Loucy (cell line): ENCODE measurements around the gene RIPOR3.

Source experiments
- H2AFZ ChIP-seq: fragments of 200-600 bp; sonication (generic); 2 replicates; pipeline ENCODE4 v1.6.0; 2016; ENCODE audit warnings: antibody characterized with exemption, mild to moderate bottlenecking, low read length, moderate library complexity
- H3F3A ChIP-seq: fragments of 200-600 bp; 2 replicates; pipeline ENCODE4 v1.6.0; 2016; ENCODE audit warnings: antibody characterized with exemption, low read depth, mild to moderate bottlenecking
- H3K27me3 ChIP-seq: fragments of 200-600 bp; sonication (generic); 2 replicates; pipeline ENCODE4 v1.6.1; 2014; ENCODE audit warnings: low read length, mild to moderate bottlenecking; ENCODE audit not compliant: insufficient read depth, poor library complexity, severe bottlenecking
- H3K36me3 ChIP-seq: fragments of 200-600 bp; sonication (generic); 2 replicates; pipeline ENCODE4 v1.6.1; 2016; ENCODE audit warnings: low read length; ENCODE audit not compliant: insufficient read depth
- H3K4me1 ChIP-seq: fragments of 200-600 bp; sonication (generic); 2 replicates; pipeline ENCODE4 v1.5.1; 2014; ENCODE audit warnings: low read length, mild to moderate bottlenecking; ENCODE audit not compliant: insufficient read depth, poor library complexity, severe bottlenecking
- H3K4me2 ChIP-seq: fragments of 200-600 bp; sonication (generic); 2 replicates; pipeline ENCODE4 v1.6.0; 2014; ENCODE audit warnings: antibody characterized with exemption, low read length, low read depth, mild to moderate bottlenecking; ENCODE audit not compliant: poor library complexity, severe bottlenecking
- H3K4me3 ChIP-seq: fragments of 200-600 bp; sonication (generic); 2 replicates; pipeline ENCODE4 v1.5.1; 2014; ENCODE audit warnings: low read length, mild to moderate bottlenecking, mixed read lengths; ENCODE audit not compliant: poor library complexity, severe bottlenecking
- H3K79me2 ChIP-seq: fragments of 200-600 bp; sonication (generic); 2 replicates; pipeline ENCODE4 v1.6.1; 2014; ENCODE audit warnings: low read length; ENCODE audit not compliant: insufficient read depth
- H3K9ac ChIP-seq: fragments of 200-600 bp; sonication (generic); 2 replicates; pipeline ENCODE4 v1.6.0; 2014; ENCODE audit warnings: mild to moderate bottlenecking, low read depth, low read length, moderate library complexity; ENCODE audit not compliant: poor library complexity, severe bottlenecking
- H3K9me2 ChIP-seq: fragments of 200-600 bp; sonication (generic); replicated peaks from 2 replicates; pipeline ENCODE4 v1.6.1; 2016; ENCODE audit warnings: low read depth, low read length, mixed read lengths
- H3K9me3 ChIP-seq: fragments of 200-600 bp; sonication (generic); 2 replicates; pipeline ENCODE4 v1.6.1; 2014; ENCODE audit warnings: mild to moderate bottlenecking, antibody characterized with exemption, low read length, low read depth; ENCODE audit not compliant: insufficient read depth
- H4K20me1 ChIP-seq: fragments of 200-600 bp; sonication (generic); 2 replicates; pipeline ENCODE4 v1.6.0; 2014; ENCODE audit warnings: antibody characterized with exemption, low read length, mild to moderate bottlenecking; ENCODE audit not compliant: insufficient read depth, poor library complexity, severe bottlenecking
- CTCF ChIP-seq: fragments of 200-600 bp; sonication (generic); conservative IDR thresholded peaks from 2 replicates; pipeline ENCODE4 v1.5.1; 2014; ENCODE audit warnings: mild to moderate bottlenecking, antibody characterized with exemption, low read length
- EZH2phosphoT487 ChIP-seq: fragments of 200-600 bp; IDR thresholded peaks from 2 replicates; pipeline ENCODE4 v1.6.1; 2018; ENCODE audit warnings: antibody characterized with exemption, mild to moderate bottlenecking, moderate library complexity, borderline replicate concordance

RIPOR3 gene

GRCh38 chr20:50538276-50538675 lies 153.1 kb downstream of the RIPOR3 start:
- Histone ChIP-seq H3K9me2 (no peaks in the 10 kb centered on the region), H3K4me1 (peaks cover 11% of the 10 kb centered on the region), H3K36me3 (peaks cover 8% of the 10 kb centered on the region; the same call in 1 of the 2 replicates), H3K79me2 (peaks cover 92% of the 10 kb centered on the region), H3K9ac (no peak overlapping the region), H4K20me1 (peaks cover 26% of the 10 kb centered on the region), H3F3A (no peaks in the 10 kb centered on the region), H3K4me3 (no peak overlapping the region), H2AFZ (no peak overlapping the region), H3K4me2 (no peak overlapping the region), H3K27me3 (no peaks in the 10 kb centered on the region), H3K9me3 (no peaks in the 10 kb centered on the region)
- TF ChIP-seq CTCF (no peak), EZH2phosphoT487 (no peak)

GRCh38 chr20:50537546-50538201 lies 153.7 kb downstream of the RIPOR3 start:
- Histone ChIP-seq H3F3A (no peaks in the 10 kb centered on the region), H3K4me2 (no peak overlapping the region), H3K9me3 (no peaks in the 10 kb centered on the region), H3K27me3 (no peaks in the 10 kb centered on the region), H2AFZ (no peak overlapping the region), H3K36me3 (peaks cover 8% of the 10 kb centered on the region; the same call in 1 of the 2 replicates), H3K9ac (no peak overlapping the region), H3K4me1 (peaks cover 11% of the 10 kb centered on the region), H3K9me2 (no peaks in the 10 kb centered on the region), H3K4me3 (no peak overlapping the region), H4K20me1 (peaks cover 22% of the 10 kb centered on the region), H3K79me2 (peaks cover 92% of the 10 kb centered on the region)
- TF ChIP-seq CTCF, result no peak
- no peak for TF ChIP-seq EZH2phosphoT487

GRCh38 chr20:50536333-50536732 lies 155.0 kb downstream of the RIPOR3 start:
- Histone ChIP-seq H3K9me2 (no peaks in the 10 kb centered on the region), H3K4me3 (no peak overlapping the region), H3K4me2 (no peak overlapping the region), H3K9ac (no peak overlapping the region), H3K27me3 (no peaks in the 10 kb centered on the region), H2AFZ (no peak overlapping the region), H3K4me1 (peaks cover 9% of the 10 kb centered on the region), H3K9me3 (no peaks in the 10 kb centered on the region), H3F3A (no peaks in the 10 kb centered on the region), H3K79me2 (peaks cover 92% of the 10 kb centered on the region), H4K20me1 (peaks cover 22% of the 10 kb centered on the region), H3K36me3 (peaks cover 6% of the 10 kb centered on the region; the same call in 1 of the 2 replicates)
- TF ChIP-seq CTCF, result no peak
- no peak for TF ChIP-seq EZH2phosphoT487
